NT2/D1 (cell line): ENCODE results near the gene PGAM4.

ENCODE experiments used
- SUZ12 ChIP-seq: IDR thresholded peaks from 2 replicates; pipeline ENCODE4 v1.6.1; 2011; ENCODE audit not compliant: insufficient read length, insufficient read depth; ENCODE audit errors: extremely low read depth
- YY1 ChIP-seq: IDR thresholded peaks from 2 replicates; pipeline ENCODE4 v1.6.1; 2011; ENCODE audit not compliant: insufficient read length, insufficient read depth
- ZNF274 ChIP-seq: IDR thresholded peaks from 2 replicates; pipeline ENCODE4 v1.6.1; 2011; ENCODE audit warnings: mild to moderate bottlenecking, low read depth, low read length

DNA sequence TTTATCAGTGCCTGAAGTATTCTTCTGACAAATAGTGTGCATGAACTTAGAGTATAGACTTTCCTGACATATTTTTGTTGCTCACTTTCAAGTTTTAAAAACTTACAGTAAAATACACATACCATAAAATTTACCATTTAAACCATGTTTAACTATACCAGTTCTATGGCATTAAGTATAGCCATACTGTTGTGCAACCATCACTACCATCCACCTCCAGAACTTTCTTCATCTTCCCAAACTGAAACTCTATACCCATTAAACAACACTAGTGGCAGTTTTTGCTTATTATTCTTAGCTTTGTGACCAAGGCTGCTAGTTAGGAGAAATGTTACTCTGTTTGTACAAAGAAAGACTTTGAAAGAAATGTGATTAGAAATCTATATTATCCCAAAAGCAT, 33.1 kb downstream of the PGAM4 start:
- TF ChIP-seq YY1 (no peak), ZNF274 (no peak), SUZ12 (no peak)
